Right renal pelvis (tissue), 4 donors: ENCODE results near the gene SDC3. TPM values are rescaled to one million over a fixed set of nuclear protein-coding genes. Genes with fewer than 3 reads are reported as not detected.

ENCODE experiments used
- DNase-seq, 4 donors: peaks; one replicate each; pipeline ENCODE4 v3.0.0-alpha.2; 2013; ENCODE audit warnings: low read depth in 4 of 4, low spot score in 3 of 4, missing footprints in 1 of 4
- polyA plus RNA-seq, 4 donors: library from polyadenylated mRNA; unstranded; fragments of 120-200 nt; gene quantifications; one replicate each; pipeline ENCODE4 v1.2.1, GENCODE V29; 2013; ENCODE audit not compliant: insufficient read length in 4 of 4

Gene SDC3
- polyA plus RNA-seq, 4 donors: 25.4 to 31.8 (median 28.4) TPM

GRCh38 chr1:30857964-30858363 lies 50.6 kb downstream of the SDC3 start:
- no peak for DNase-seq

- no peak for DNase-seq
These were observed 51.5 kb downstream of the SDC3 start for GRCh38 chr1:30857062-30857461.

- DNase-seq: no peak
These were observed 52.2 kb downstream of the SDC3 start for GRCh38 chr1:30856260-30856790.

GRCh38 chr1:30855686-30856259 lies 52.8 kb downstream of the SDC3 start:
- DNase-seq: no peak

GRCh38 chr1:30853350-30853749 lies 55.2 kb downstream of the SDC3 start:
- no peak for DNase-seq

- no peak for DNase-seq
These were observed 56.5 kb downstream of the SDC3 start for GRCh38 chr1:30852026-30852425.

GRCh38 chr1:30851286-30851685 lies 57.3 kb downstream of the SDC3 start:
- DNase-seq: no peak

- DNase-seq: no peak
These were observed 58.0 kb downstream of the SDC3 start for GRCh38 chr1:30850607-30851006.

- DNase-seq: no peak
These were observed 60.4 kb downstream of the SDC3 start for GRCh38 chr1:30848130-30848529.

GRCh38 chr1:30847358-30847972 lies 61.1 kb downstream of the SDC3 start:
- peak in 1 of 4 donors; percentile 43 for DNase-seq

- DNase-seq: no peak
These were observed 62.0 kb downstream of the SDC3 start for GRCh38 chr1:30846587-30846986.

- no peak for DNase-seq
These were observed 62.7 kb downstream of the SDC3 start for GRCh38 chr1:30845904-30846290.

GRCh38 chr1:30845237-30845903 lies 63.2 kb downstream of the SDC3 start:
- no peak for DNase-seq

- no peak for DNase-seq
These were observed 63.9 kb downstream of the SDC3 start for GRCh38 chr1:30844631-30845030.

- peak in 3 of 4 donors; percentile 42 to 69 (median 50) for DNase-seq
These were observed 65.7 kb downstream of the SDC3 start for GRCh38 chr1:30842697-30843354.

- no peak for DNase-seq
These were observed 67.5 kb downstream of the SDC3 start for GRCh38 chr1:30840904-30841598.

GRCh38 chr1:30839827-30840359 lies 68.7 kb downstream of the SDC3 start:
- DNase-seq: no peak

GRCh38 chr1:30838996-30839395 lies 69.6 kb downstream of the SDC3 start:
- no peak for DNase-seq

- no peak for DNase-seq
These were observed 70.9 kb downstream of the SDC3 start for GRCh38 chr1:30837653-30838052.

GRCh38 chr1:30834253-30834652 lies 74.3 kb downstream of the SDC3 start:
- DNase-seq: no peak

- DNase-seq: no peak
These were observed 78.0 kb downstream of the SDC3 start for GRCh38 chr1:30830537-30830936.
